Muscle of arm (tissue), 12 donors: ENCODE data around the gene ATF7IP. TPM values are rescaled to one million over a fixed set of nuclear protein-coding genes. Genes with fewer than 3 reads are reported as not detected.
"Not testable (repeated sequence)": the region's sequence is repeated elsewhere in the genome, so short reads cannot be mapped to it uniquely, and the experiment has no call there.

Experiments
- DNase-seq: peaks from one replicate; pipeline ENCODE4 v3.0.0-alpha.2; 2013
- polyA plus RNA-seq, 12 donors: library from polyadenylated mRNA; unstranded; fragments of 120-200 nt; gene quantifications; one replicate each; pipeline ENCODE4 v1.2.1, GENCODE V29; 2013; ENCODE audit not compliant: insufficient read length in 12 of 12

Gene ATF7IP
- polyA plus RNA-seq, 12 donors, result 20.0 to 62.0 (median 39.0) TPM; not detected in 1

GRCh38 chr12:14403711-14404196, 38.3 kb downstream of the ATF7IP start:
- peak; percentile 70 for DNase-seq

- DNase-seq, result not testable (repeated sequence)
Measured at GRCh38 chr12:14405407-14405806, 39.9 kb downstream of the ATF7IP start.

- DNase-seq, result no peak
Measured at GRCh38 chr12:14408208-14408607, 42.7 kb downstream of the ATF7IP start.

GRCh38 chr12:14410177-14410576, 44.7 kb downstream of the ATF7IP start:
- DNase-seq, result no peak

- DNase-seq, result no peak
Measured at GRCh38 chr12:14410841-14411569, 45.5 kb downstream of the ATF7IP start.

- DNase-seq, result peak; percentile 50
Measured at GRCh38 chr12:14416658-14417057, 51.2 kb downstream of the ATF7IP start.

GRCh38 chr12:14417715-14418114, 52.2 kb downstream of the ATF7IP start:
- DNase-seq, result no peak

- no peak for DNase-seq
Measured at GRCh38 chr12:14418451-14418890, 53.0 kb downstream of the ATF7IP start.

- no peak for DNase-seq
Measured at GRCh38 chr12:14422516-14423230, 57.2 kb downstream of the ATF7IP start.

- DNase-seq, result no peak
Measured at GRCh38 chr12:14424545-14424944, 59.1 kb downstream of the ATF7IP start.

- DNase-seq, result no peak
Measured at GRCh38 chr12:14426792-14427191, 61.3 kb downstream of the ATF7IP start.

GRCh38 chr12:14427929-14428328, 62.4 kb downstream of the ATF7IP start:
- DNase-seq, result no peak

GRCh38 chr12:14430394-14430986, 65.0 kb downstream of the ATF7IP start:
- DNase-seq, result no peak

GRCh38 chr12:14431975-14432374, 66.5 kb downstream of the ATF7IP start:
- no peak for DNase-seq

- DNase-seq, result no peak
Measured at GRCh38 chr12:14435627-14436026, 70.1 kb downstream of the ATF7IP start.

- DNase-seq, result no peak
Measured at GRCh38 chr12:14442221-14442881, 76.9 kb downstream of the ATF7IP start.

- DNase-seq, result no peak
Measured at GRCh38 chr12:14443531-14443930, 78.0 kb downstream of the ATF7IP start.

- no peak for DNase-seq
Measured at GRCh38 chr12:14450479-14450878, 85.0 kb downstream of the ATF7IP start.

- DNase-seq, result no peak
Measured at GRCh38 chr12:14452336-14452735, 86.9 kb downstream of the ATF7IP start.

GRCh38 chr12:14452865-14453264, 87.4 kb downstream of the ATF7IP start:
- DNase-seq, result no peak

GRCh38 chr12:14454098-14454907, 88.8 kb downstream of the ATF7IP start:
- no peak for DNase-seq
